WTC11 (cell line): ENCODE measurements around the gene JMJD6. TPM values are rescaled to one million over a fixed set of nuclear protein-coding genes. Genes with fewer than 3 reads are reported as not detected.
A peak's percentile ranks its signal among the peaks of the same experiment; 100 is the strongest.

Experiments
- AFF4 ChIP-seq: sonication (generic); formaldehyde crosslinking; IDR thresholded peaks from 2 replicates; pipeline ENCODE4 v1.8.1; 2023; ENCODE audit warnings: mild to moderate bottlenecking, missing genetic modification reagents, borderline replicate concordance
- ATF2 ChIP-seq: sonication (generic); formaldehyde crosslinking; IDR thresholded peaks from 2 replicates; pipeline ENCODE4 v1.8.1; 2022; ENCODE audit warnings: low read depth, missing genetic modification reagents, borderline replicate concordance
- ATF3 ChIP-seq: sonication (generic); formaldehyde crosslinking; conservative IDR thresholded peaks from 2 replicates; pipeline ENCODE4 v1.8.1; 2022; ENCODE audit warnings: mild to moderate bottlenecking, missing genetic modification reagents
- CREM ChIP-seq: sonication (generic); formaldehyde crosslinking; IDR thresholded peaks from 2 replicates; pipeline ENCODE4 v1.8.1; 2022; ENCODE audit warnings: mild to moderate bottlenecking, missing genetic modification reagents, moderate library complexity
- E2F1 ChIP-seq: sonication (generic); formaldehyde crosslinking; IDR thresholded peaks from 2 replicates; pipeline ENCODE4 v1.8.0; 2022; ENCODE audit warnings: mild to moderate bottlenecking, missing genetic modification reagents
- EMX1 ChIP-seq: fragments of 250-450 bp; sonication (Bioruptor Pico); IDR thresholded peaks from 2 replicates; pipeline ENCODE4 v1.8.0; 2021; ENCODE audit warnings: mild to moderate bottlenecking
- ERG ChIP-seq: fragments of 250-450 bp; sonication (Bioruptor Pico); IDR thresholded peaks from 2 replicates; pipeline ENCODE4 v1.8.0; 2021; ENCODE audit warnings: mild to moderate bottlenecking
- ESRRA ChIP-seq: sonication (generic); formaldehyde crosslinking; IDR thresholded peaks from 2 replicates; pipeline ENCODE4 v1.8.1; 2022; ENCODE audit warnings: mild to moderate bottlenecking, missing genetic modification reagents, borderline replicate concordance
- FOXK1 ChIP-seq: sonication (generic); formaldehyde crosslinking; IDR thresholded peaks from 2 replicates; pipeline ENCODE4 v1.8.0; 2022; ENCODE audit warnings: mild to moderate bottlenecking, moderate library complexity, missing genetic modification reagents
- MAX ChIP-seq: sonication (generic); formaldehyde crosslinking; IDR thresholded peaks from 2 replicates; pipeline ENCODE4 v1.8.0; 2022; ENCODE audit warnings: mild to moderate bottlenecking, missing genetic modification reagents
- MLX ChIP-seq: sonication (generic); formaldehyde crosslinking; IDR thresholded peaks from 2 replicates; pipeline ENCODE4 v1.8.1; 2023; ENCODE audit warnings: mild to moderate bottlenecking, missing genetic modification reagents, moderate library complexity
- MXD4 ChIP-seq: fragments of 250-450 bp; sonication (Bioruptor Pico); IDR thresholded peaks from 2 replicates; pipeline ENCODE4 v1.8.0; 2021; ENCODE audit warnings: mild to moderate bottlenecking, moderate library complexity, borderline replicate concordance
- PRRX2 ChIP-seq: fragments of 250-450 bp; sonication (Bioruptor Pico); IDR thresholded peaks from 2 replicates; pipeline ENCODE4 v1.8.0; 2021; ENCODE audit warnings: mild to moderate bottlenecking
- RORB ChIP-seq: fragments of 250-450 bp; sonication (Bioruptor Pico); IDR thresholded peaks from 2 replicates; pipeline ENCODE4 v1.9.0; 2021; ENCODE audit warnings: mild to moderate bottlenecking
- SP1 ChIP-seq: sonication (generic); formaldehyde crosslinking; conservative IDR thresholded peaks from 2 replicates; pipeline ENCODE4 v1.8.1; 2022; ENCODE audit warnings: missing genetic modification reagents
- TP53 ChIP-seq: sonication (generic); formaldehyde crosslinking; IDR thresholded peaks from 2 replicates; pipeline ENCODE4 v1.8.1; 2023; ENCODE audit warnings: mild to moderate bottlenecking, missing genetic modification reagents
- ZBTB21 ChIP-seq: sonication (generic); formaldehyde crosslinking; IDR thresholded peaks from 2 replicates; pipeline ENCODE4 v1.8.1; 2023; ENCODE audit warnings: mild to moderate bottlenecking, missing genetic modification reagents, borderline replicate concordance
- ZMAT4 ChIP-seq: fragments of 250-450 bp; sonication (Bioruptor Pico); IDR thresholded peaks from 2 replicates; pipeline ENCODE4 v1.9.0; 2021; ENCODE audit warnings: mild to moderate bottlenecking
- ZNF396 ChIP-seq: fragments of 250-450 bp; sonication (Bioruptor Pico); IDR thresholded peaks from 2 replicates; pipeline ENCODE4 v1.8.0; 2021; ENCODE audit warnings: mild to moderate bottlenecking, moderate library complexity, borderline replicate concordance
- ZNF416 ChIP-seq: fragments of 250-450 bp; sonication (Bioruptor Pico); IDR thresholded peaks from 2 replicates; pipeline ENCODE4 v1.9.0; 2021; ENCODE audit warnings: mild to moderate bottlenecking, inconsistent platforms
- ZNF423 ChIP-seq: fragments of 250-450 bp; sonication (Bioruptor Pico); IDR thresholded peaks from 2 replicates; pipeline ENCODE4 v2.1.2; 2022; ENCODE audit warnings: mild to moderate bottlenecking, moderate library complexity
- ZNF425 ChIP-seq: fragments of 250-450 bp; sonication (Bioruptor Pico); conservative IDR thresholded peaks from 2 replicates; pipeline ENCODE4 v1.9.0; 2021; ENCODE audit warnings: mild to moderate bottlenecking
- ZNF671 ChIP-seq: fragments of 250-450 bp; sonication (Bioruptor Pico); IDR thresholded peaks from 2 replicates; pipeline ENCODE4 v1.8.0; 2021; ENCODE audit warnings: mild to moderate bottlenecking
- ZSCAN18 ChIP-seq: fragments of 250-450 bp; sonication (Bioruptor Pico); IDR thresholded peaks from 2 replicates; pipeline ENCODE4 v2.1.2; 2022; ENCODE audit warnings: mild to moderate bottlenecking, moderate library complexity
- total RNA-seq: library from RNA; stranded (reverse); gene quantifications from 3 replicates; pipeline ENCODE4 v1.2.3, GENCODE V29; 2021

JMJD6 gene
- total RNA-seq, 1 experiment from 2014 or later = 21.6 TPM

- TF ChIP-seq ZNF671 = peak; percentile 37; the same call in 1 of the 2 replicates
- no peak for TF ChIP-seq MLX (CRISPR knock-in tag)
- TF ChIP-seq ZNF423 = no peak
- no peak for TF ChIP-seq ZMAT4
- no peak for TF ChIP-seq ZNF396 (CRISPR knock-in tag)
- TF ChIP-seq ATF3 (CRISPR knock-in tag) = no peak
- TF ChIP-seq EMX1 (CRISPR knock-in tag) = peak; percentile 82; the same call in 1 of the 2 replicates
- TF ChIP-seq TP53 (CRISPR knock-in tag) = no peak
- no peak for TF ChIP-seq MAX (CRISPR knock-in tag)
- TF ChIP-seq RORB = no peak
- TF ChIP-seq ERG (CRISPR knock-in tag) = peak; percentile 91
- TF ChIP-seq E2F1 = no peak
- no peak for TF ChIP-seq ZNF416 (CRISPR knock-in tag)
- TF ChIP-seq SP1 = no peak
- no peak for TF ChIP-seq AFF4 (CRISPR knock-in tag)
- peak; percentile 90 for TF ChIP-seq PRRX2
- 0 out of 2 replicates have a peak, but pooled peaks have one; percentile 5 for TF ChIP-seq ZSCAN18 (CRISPR knock-in tag)
- TF ChIP-seq ZNF425 (CRISPR knock-in tag) = peak; percentile 42; the same call in 1 of the 2 replicates
- no peak for TF ChIP-seq MXD4 (CRISPR knock-in tag)
- no peak for TF ChIP-seq FOXK1 (CRISPR knock-in tag)
- TF ChIP-seq CREM (CRISPR knock-in tag) = 0 out of 2 replicates have a peak, but pooled peaks have one; percentile 5
- TF ChIP-seq ATF2 (CRISPR knock-in tag) = no peak
- no peak for TF ChIP-seq ZBTB21 (CRISPR knock-in tag)
- no peak for TF ChIP-seq ESRRA
Measured at GRCh38 chr17:76732734-76733617, 6.6 kb upstream of the JMJD6 start (continued).
